H1 (cell line): ENCODE results near the gene UFSP2. TPM values are rescaled to one million over a fixed set of nuclear protein-coding genes. Genes with fewer than 3 reads are reported as not detected.

Experiments used
- ATF2 ChIP-seq: IDR thresholded peaks from 2 replicates; pipeline ENCODE4 v1.6.1; 2012; ENCODE audit warnings: low read length, inconsistent platforms
- BACH1 ChIP-seq: IDR thresholded peaks from 2 replicates; pipeline ENCODE4 v1.6.1; 2012; ENCODE audit warnings: low read length, improper control_type of control experiment
- CREB1 ChIP-seq: IDR thresholded peaks from 2 replicates; pipeline ENCODE4 v1.6.1; 2012; ENCODE audit warnings: inconsistent platforms
- CTCF ChIP-seq, 3 experiments: IDR thresholded peaks; 1 replicate in 2 of 3; 2 replicates in 1 of 3; pipeline versions ENCODE4 v1.5.1 to v1.6.1; 2011; ENCODE audit warnings: low read length in 3 of 3, mild to moderate bottlenecking in 3 of 3, inconsistent platforms in 2 of 3, low read depth in 1 of 3, moderate library complexity in 1 of 3; ENCODE audit not compliant: insufficient read depth in 1 of 3; ENCODE audit errors: control extremely low read depth in 1 of 3
- EP300 ChIP-seq, 2 experiments: IDR thresholded peaks; 1 replicate in 1 of 2; 2 replicates in 1 of 2; pipeline ENCODE4 v1.6.1; 2011 to 2012; ENCODE audit warnings: low read depth in 2 of 2, low read length in 2 of 2, mild to moderate bottlenecking in 2 of 2, borderline replicate concordance in 1 of 2, inconsistent platforms in 1 of 2, moderate library complexity in 1 of 2
- HDAC6 ChIP-seq: IDR thresholded peaks from one replicate; pipeline ENCODE4 v1.7.1; 2012; ENCODE audit warnings: low read depth, mild to moderate bottlenecking, inconsistent platforms, low read length, moderate library complexity
- KDM4A ChIP-seq: IDR thresholded peaks from one replicate; pipeline ENCODE4 v1.7.1; 2012; ENCODE audit warnings: low read depth, mild to moderate bottlenecking, moderate library complexity, low read length, inconsistent platforms; ENCODE audit not compliant: severe bottlenecking
- POU5F1 ChIP-seq: IDR thresholded peaks from 2 replicates; pipeline ENCODE4 v1.6.1; 2011; ENCODE audit warnings: low read depth, mild to moderate bottlenecking, low read length, moderate library complexity
- SIN3A ChIP-seq, 2 experiments: IDR thresholded peaks in 1 of 2; conservative IDR thresholded peaks in 1 of 2; 2 replicates each; pipeline ENCODE4 v1.6.1; 2011 to 2012; ENCODE audit warnings: low read length in 2 of 2, improper control_type of control experiment in 1 of 2, low read depth in 1 of 2, mild to moderate bottlenecking in 1 of 2
- SP1 ChIP-seq: IDR thresholded peaks from 2 replicates; pipeline ENCODE4 v1.6.1; 2011; ENCODE audit warnings: low read depth, low read length
- SP2 ChIP-seq: IDR thresholded peaks from 2 replicates; pipeline ENCODE4 v1.6.1; 2012; ENCODE audit warnings: mild to moderate bottlenecking, low read length, inconsistent platforms
- SRF ChIP-seq: IDR thresholded peaks from 2 replicates; pipeline ENCODE4 v1.6.1; 2011; ENCODE audit warnings: mild to moderate bottlenecking, low read depth, low read length, moderate library complexity
- TAF1 ChIP-seq: IDR thresholded peaks from 2 replicates; pipeline ENCODE4 v1.6.1; 2011; ENCODE audit warnings: mild to moderate bottlenecking, low read depth, low read length
- polyA plus RNA-seq, 7 experiments: library from polyadenylated mRNA; depleted of rRNA in 3 of 7; stranded (reverse) in 5 of 7; unstranded in 2 of 7; fragments of >200 nt in 5 of 7; fragments of 200-250 nt in 2 of 7; gene quantifications; 1 replicate in 5 of 7; 2 replicates in 1 of 7; 4 replicates in 1 of 7; pipeline versions ENCODE4 v1.2.1 to v1.2.3, GENCODE V29; 2011 to 2013; ENCODE audit warnings: missing spikeins in 2 of 7, mixed read lengths in 2 of 7
- total RNA-seq: library from RNA; stranded (reverse); fragmentation: NEBNext Ultra II Directional; extraction: Animal tissue kit (Norgen Biotek cat#: 25700); gene quantifications from 2 replicates; pipeline ENCODE4 v1.2.1, GENCODE V29; 2021

Gene UFSP2
- total and polyA plus RNA-seq, 2 of the 8 experiments (the other 6 are each of a cell fraction or from before 2014, with no cell fraction given), result 22.9 to 26.0 TPM

GRCh38 chr4:185437809-185438208 is 12.0 kb upstream of the UFSP2 start (continued):
- TF ChIP-seq KDM4A (no peak), EP300 (IDR thresholded peaks at IDR 0.05; ENCODE audit: borderline replicate concordance in 1 of 2, low read depth in 2 of 2, low read length in 2 of 2) (no peak), HDAC6 (no peak), ATF2 (no peak), CREB1 (no peak), SP2 (no peak), POU5F1 (no peak), SIN3A (conservative IDR thresholded peaks at IDR 0.05 in 1 of 2, IDR thresholded peaks at IDR 0.05 in 1 of 2; ENCODE audit: low read depth in 1 of 2, low read length in 2 of 2) (no peak), TAF1 (no peak), CTCF (IDR thresholded peaks at IDR 0.05; ENCODE audit: control extremely low read depth in 1 of 3, insufficient read depth in 1 of 3, low read depth in 1 of 3, low read length in 3 of 3) (no peak), BACH1 (no peak), SRF (no peak), SP1 (no peak)
